GM12891 (cell line): ENCODE measurements around the gene TESK1.
A peak's percentile ranks its signal among the peaks of the same experiment; 100 is the strongest.
"Not testable (repeated sequence)": the region's sequence is repeated elsewhere in the genome, so short reads cannot be mapped to it uniquely, and the experiment has no call there.

ENCODE experiments used
- DNase-seq: peaks from one replicate; pipeline ENCODE4 v3.0.0; 2011; ENCODE audit warnings: low spot score; ENCODE audit not compliant: insufficient read length
- FAIRE-seq: peaks from 2 replicates; lab custom pipeline; 2011; peaks lifted over from hg19 to GRCh38; lab: Jason Lieb, UNC
- PAX5 ChIP-seq: IDR thresholded peaks from 2 replicates; pipeline ENCODE4 v1.6.1; 2011; ENCODE audit warnings: low read length, moderate library complexity, mild to moderate bottlenecking; ENCODE audit not compliant: insufficient read depth, severe bottlenecking
- POLR2A ChIP-seq: IDR thresholded peaks from 2 replicates; pipeline ENCODE4 v1.6.1; 2011; ENCODE audit warnings: low read depth, low read length, control low read depth
- POLR2AphosphoS5 ChIP-seq: IDR thresholded peaks from 2 replicates; pipeline ENCODE4 v1.6.1; 2011; ENCODE audit warnings: low read depth, low read length, control low read depth
- POU2F2 ChIP-seq: IDR thresholded peaks from 2 replicates; pipeline ENCODE4 v1.6.1; 2011; ENCODE audit warnings: low read depth, mild to moderate bottlenecking, control low read depth, low read length, moderate library complexity
- SPI1 ChIP-seq: IDR thresholded peaks from 2 replicates; pipeline ENCODE4 v1.6.1; 2011; ENCODE audit warnings: low read depth, low read length, control low read depth
- TAF1 ChIP-seq: IDR thresholded peaks from 2 replicates; pipeline ENCODE4 v1.6.1; 2011; ENCODE audit warnings: low read depth, low read length, control low read depth

TESK1 gene

GRCh38 chr9:35603506-35603985 lies 1.5 kb upstream of the TESK1 start:
- FAIRE-seq (no peak), DNase-seq (no peak)
- TF ChIP-seq POLR2AphosphoS5 (no peak), TAF1 (no peak), PAX5 (no peak), SPI1 (no peak), POU2F2 (no peak), POLR2A (no peak)

- peak; percentile 38 for TF ChIP-seq SPI1
- peak; percentile 67; the same call in 1 of the 2 replicates for TF ChIP-seq POLR2A
- no peak for TF ChIP-seq POLR2AphosphoS5
- TF ChIP-seq PAX5: no peak
- TF ChIP-seq TAF1: peak; percentile 46; the same call in 1 of the 2 replicates
- TF ChIP-seq POU2F2: peak; percentile 71; the same call in 1 of the 2 replicates
- peak; percentile 100 for FAIRE-seq
These were observed 980 bp upstream of the TESK1 start for GRCh38 chr9:35603986-35604577.

GRCh38 chr9:35605351-35606137 lies 482 bp downstream of the TESK1 start:
- FAIRE-seq (no peak), DNase-seq (peak; percentile 60)
- no peak for TF ChIP-seq PAX5
- no peak for TF ChIP-seq TAF1
- TF ChIP-seq POLR2A: no peak
- peak; percentile 43; the same call in 1 of the 2 replicates for TF ChIP-seq SPI1
- TF ChIP-seq POU2F2: no peak

More at GRCh38 chr9:35603986-35604577, 980 bp upstream of the TESK1 start:
- peak; percentile 92 for DNase-seq

- DNase-seq (no peak), FAIRE-seq (peak; percentile 9)
- TF ChIP-seq POLR2AphosphoS5 (no peak), POLR2A (no peak), POU2F2 (no peak), TAF1 (no peak)
These were observed 1.1 kb downstream of the TESK1 start for GRCh38 chr9:35606138-35606504.

- FAIRE-seq: no peak
- no peak for DNase-seq
- TF ChIP-seq POLR2AphosphoS5 (no peak), PAX5 (no peak), TAF1 (no peak), POLR2A (no peak), SPI1 (no peak), POU2F2 (no peak)
These were observed 1.7 kb downstream of the TESK1 start for GRCh38 chr9:35606726-35607125.

GRCh38 chr9:35608221-35608620 lies 3.2 kb downstream of the TESK1 start:
- TF ChIP-seq POU2F2 (no peak), POLR2AphosphoS5 (no peak), POLR2A (no peak), SPI1 (no peak), PAX5 (no peak), TAF1 (no peak)
- DNase-seq (no peak), FAIRE-seq (no peak)

GRCh38 chr9:35609001-35609819 lies 4.1 kb downstream of the TESK1 start:
- TF ChIP-seq POLR2AphosphoS5: no peak
- DNase-seq: no peak
- no peak for FAIRE-seq

- DNase-seq: no peak
- no peak for FAIRE-seq
- TF ChIP-seq POLR2AphosphoS5 (no peak), SPI1 (no peak), PAX5 (no peak), POLR2A (no peak), POU2F2 (no peak), TAF1 (no peak)
These were observed 4.7 kb downstream of the TESK1 start for GRCh38 chr9:35609820-35610163.

- TF ChIP-seq POLR2A: no peak
- TF ChIP-seq PAX5: no peak
- no peak for TF ChIP-seq POLR2AphosphoS5
- no peak for TF ChIP-seq SPI1
- TF ChIP-seq TAF1: no peak
- FAIRE-seq (peak; percentile 97), DNase-seq (no peak)
These were observed 6.3 kb downstream of the TESK1 start for GRCh38 chr9:35611230-35611797.

GRCh38 chr9:35612066-35612465 lies 7.0 kb downstream of the TESK1 start:
- not testable (repeated sequence) for FAIRE-seq, DNase-seq
